CD4-positive, alpha-beta T cell treated with Interferon alpha-2 for 1 hour (primary cell): ENCODE measurements around the gene ZNF280D.
"Not testable (repeated sequence)": the region's sequence is repeated elsewhere in the genome, so short reads cannot be mapped to it uniquely, and the experiment has no call there.

ENCODE experiments used
- DNase-seq, 2 donors: peaks; one replicate each; pipeline ENCODE4 v3.0.0-alpha.2; 2020 to 2022

The ZNF280D gene, protein sequence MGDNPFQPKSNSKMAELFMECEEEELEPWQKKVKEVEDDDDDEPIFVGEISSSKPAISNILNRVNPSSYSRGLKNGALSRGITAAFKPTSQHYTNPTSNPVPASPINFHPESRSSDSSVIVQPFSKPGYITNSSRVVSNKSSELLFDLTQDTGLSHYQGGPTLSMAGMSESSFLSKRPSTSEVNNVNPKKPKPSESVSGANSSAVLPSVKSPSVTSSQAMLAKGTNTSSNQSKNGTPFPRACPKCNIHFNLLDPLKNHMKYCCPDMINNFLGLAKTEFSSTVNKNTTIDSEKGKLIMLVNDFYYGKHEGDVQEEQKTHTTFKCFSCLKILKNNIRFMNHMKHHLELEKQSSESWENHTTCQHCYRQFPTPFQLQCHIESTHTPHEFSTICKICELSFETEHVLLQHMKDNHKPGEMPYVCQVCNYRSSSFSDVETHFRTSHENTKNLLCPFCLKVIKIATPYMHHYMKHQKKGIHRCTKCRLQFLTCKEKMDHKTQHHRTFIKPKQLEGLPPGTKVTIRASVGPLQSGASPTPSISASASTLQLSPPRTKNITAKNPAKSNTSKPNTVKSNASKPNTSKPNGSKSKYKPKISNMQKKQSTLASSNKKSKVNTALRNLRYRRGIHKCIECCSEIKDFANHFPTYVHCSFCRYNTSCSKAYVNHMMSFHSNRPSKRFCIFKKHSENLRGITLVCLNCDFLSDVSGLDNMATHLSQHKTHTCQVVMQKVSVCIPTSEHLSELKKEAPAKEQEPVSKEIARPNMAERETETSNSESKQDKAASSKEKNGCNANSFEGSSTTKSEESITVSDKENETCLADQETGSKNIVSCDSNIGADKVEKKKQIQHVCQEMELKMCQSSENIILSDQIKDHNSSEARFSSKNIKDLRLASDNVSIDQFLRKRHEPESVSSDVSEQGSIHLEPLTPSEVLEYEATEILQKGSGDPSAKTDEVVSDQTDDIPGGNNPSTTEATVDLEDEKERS

DNA sequence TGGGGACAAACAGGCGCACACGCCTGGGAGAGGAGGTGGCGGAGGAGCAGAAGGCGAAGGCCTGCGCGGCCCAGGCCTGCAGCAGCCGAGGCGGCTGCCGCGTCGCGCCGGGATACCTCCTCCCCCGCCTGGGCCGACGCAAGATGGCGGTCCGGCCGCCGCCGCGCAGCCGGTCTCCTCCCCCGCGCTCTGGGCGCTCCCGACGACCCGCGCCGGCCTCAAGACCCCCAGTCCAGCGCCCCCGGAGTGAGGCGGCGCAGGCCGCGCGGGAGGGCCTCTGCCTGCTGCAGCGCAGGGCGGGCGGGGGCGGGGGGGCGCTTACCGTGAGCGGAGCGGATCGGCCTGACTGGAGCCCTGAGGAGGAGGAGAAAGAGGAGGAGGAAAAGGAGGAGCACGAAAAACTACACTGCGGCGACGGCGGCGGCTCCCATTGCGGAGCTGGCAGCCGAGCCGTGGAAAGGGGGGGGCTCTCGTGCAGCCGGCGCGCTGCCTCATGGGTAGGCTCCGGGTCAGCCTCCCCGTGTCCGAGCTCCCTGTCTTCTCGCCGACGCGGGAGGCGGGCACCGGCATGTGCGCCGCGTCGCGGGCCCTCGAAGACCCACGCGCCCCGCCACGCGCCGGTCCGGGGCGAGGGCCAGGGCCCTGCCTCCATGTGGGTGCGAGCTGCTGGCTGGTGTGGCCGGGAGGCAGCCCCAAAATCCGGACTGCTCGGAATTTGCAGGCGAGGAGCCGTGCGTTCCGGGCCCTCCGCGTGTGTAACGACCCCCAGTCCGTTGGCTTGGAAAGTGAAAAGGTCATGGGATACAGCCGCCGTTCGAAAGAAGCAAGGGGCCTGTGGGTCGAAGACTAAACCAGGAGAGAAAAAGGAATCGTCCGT is at the start of gene ZNF280D:
TSS of gene ZNF280D (minus strand) at position 374 of the 877 bp plus-strand sequence. CDS start 26,400 bp downstream, outside the sequence.
- DNase-seq = peak; percentile 80 to 84

DNA sequence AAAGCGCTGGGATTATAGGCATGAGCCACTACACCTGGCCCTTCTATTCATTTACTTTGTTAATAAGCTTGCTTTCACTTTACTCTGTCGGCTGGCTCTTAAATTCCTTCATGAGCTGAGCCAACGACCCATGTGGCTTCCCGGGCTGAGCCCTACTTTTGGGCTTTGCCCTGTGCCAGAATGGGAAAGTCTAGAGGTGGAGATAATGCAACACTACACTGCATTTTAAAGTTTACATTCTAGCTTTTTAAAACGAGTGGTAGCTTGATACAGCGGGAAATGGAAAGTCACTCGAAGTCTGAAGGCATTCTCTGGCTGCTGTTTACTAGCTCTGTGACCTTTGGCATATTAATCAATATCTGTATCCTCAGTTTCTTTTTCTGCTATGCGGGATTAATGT is 49.0 kb upstream of the ZNF280D start:
- no peak for DNase-seq

DNA sequence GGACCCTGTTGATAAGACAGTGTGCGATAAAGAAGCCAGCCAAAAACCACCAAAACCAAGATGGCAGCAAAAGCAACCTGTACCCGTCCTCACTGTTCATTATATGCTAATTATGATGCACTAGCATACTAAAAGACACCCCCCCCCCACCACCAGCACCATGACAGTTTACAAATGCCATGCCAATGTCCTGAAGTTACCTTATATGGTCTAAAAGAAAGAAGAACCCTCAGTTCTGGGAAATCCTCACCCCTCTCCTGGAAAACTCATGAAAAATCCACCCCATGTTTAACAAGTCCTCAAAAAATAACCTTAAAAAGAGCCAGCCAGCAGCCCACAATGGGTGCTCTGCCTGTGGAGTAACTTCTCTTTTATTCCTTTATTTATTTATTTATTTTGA is 48.4 kb upstream of the ZNF280D start:
- no peak for DNase-seq

DNA sequence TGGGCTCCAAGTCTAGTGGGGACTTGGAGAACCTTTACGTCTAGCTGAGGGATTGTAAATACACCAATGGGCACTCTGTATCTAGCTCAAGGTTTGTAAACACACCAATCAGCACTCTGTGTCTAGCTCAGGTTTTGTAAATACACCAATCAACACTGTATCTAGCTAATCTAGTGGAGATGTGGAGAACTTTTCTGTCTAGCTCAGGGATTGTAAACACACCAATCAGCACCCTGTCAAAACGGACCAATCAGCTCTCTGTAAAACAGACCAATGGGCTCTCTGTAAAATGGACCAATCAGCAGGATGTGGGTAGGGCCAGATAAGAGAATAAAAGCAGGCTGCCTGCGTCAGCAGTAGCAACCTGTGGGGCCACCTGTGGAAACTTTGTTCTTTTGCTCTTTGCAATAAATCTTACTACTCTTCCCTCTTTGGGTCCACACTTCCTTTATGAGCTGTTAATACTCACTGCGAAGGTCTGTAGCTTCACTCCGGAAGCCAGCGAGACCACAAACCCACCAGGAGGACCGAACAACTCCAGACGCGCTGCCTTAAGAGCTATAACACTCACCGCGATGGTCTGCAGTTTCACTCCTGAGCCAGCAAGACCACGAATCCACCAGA is 46.9 kb upstream of the ZNF280D start:
- peak in 1 of 2 donors; percentile 9 for DNase-seq

DNA sequence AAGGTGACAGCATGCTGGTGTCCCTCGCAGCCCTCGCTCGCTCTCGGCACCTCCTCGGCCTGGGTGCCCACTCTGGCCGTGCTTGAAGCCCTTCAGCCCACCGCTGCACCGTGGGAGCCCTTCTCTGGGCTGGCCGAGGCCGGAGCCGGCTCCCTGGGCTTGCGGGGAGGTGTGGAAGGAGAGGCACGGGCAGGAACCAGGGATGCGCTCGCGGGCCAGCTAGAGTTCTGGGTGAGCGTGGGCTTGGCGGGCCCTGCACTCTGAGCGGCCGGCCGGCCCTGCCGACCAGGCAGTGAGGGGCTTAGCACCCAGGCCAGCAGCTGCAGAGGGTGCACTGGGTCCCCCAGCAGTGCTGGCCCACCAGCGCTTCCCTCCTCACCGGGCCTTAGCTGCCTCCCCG is 46.1 kb upstream of the ZNF280D start:
- not testable (repeated sequence) for DNase-seq

DNA sequence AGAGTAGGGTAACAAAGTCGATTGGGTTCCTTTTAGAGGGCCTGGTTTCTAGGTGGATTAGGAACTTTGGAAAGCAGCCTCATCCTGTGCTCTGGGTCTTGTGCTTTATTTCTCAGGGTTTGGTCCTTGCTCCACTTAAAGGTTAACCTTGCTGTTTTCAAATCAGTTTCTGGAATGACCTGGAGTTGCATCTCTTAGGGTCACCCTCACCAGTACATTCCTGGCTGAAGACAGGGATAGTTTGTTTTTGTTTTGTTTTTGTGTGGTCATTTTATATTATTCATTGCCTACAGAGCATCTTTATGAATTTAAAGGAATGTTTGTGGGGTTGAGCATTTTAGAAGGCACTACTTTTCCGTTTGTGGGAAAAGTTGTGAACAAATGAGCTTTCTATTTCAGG is 45.5 kb upstream of the ZNF280D start:
- no peak for DNase-seq

DNA sequence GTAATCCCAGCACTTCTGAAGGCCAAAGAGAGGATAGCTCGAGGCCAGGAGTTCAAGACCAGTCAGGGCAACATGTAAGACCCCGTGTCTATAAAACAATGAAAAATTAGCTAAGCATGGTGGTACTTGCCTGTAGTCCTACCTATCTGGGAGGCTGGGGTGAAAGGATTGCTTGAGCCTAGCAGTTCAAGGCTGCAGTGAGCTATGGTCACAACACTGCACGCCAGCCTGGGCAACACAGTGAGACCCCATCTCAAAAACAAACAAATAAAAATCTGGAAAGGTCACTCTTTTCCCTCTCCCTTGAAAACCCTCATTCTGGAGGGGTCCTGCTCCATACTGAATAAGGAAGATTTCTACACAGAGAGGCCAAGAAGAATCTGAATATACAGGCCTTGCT is 43.5 kb upstream of the ZNF280D start:
- no peak for DNase-seq

DNA sequence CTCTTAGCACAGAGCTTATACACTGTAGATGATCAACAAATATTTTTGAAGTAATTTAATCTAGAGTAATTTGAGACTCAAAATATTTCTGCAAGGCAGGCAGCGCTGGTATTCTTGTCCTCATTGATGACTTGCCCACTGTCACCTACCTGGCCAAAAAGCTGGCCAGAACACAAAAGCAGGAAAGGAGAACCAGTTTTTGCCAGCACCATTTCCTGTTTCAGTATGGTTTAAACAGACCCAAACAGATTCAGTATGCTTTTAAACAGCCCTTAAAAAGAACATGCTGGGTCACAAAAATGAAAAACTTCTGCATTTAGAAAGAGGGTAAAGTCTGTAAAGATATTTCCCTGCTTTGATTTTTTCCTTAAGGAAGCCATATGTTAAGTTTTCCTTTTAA is 42.3 kb upstream of the ZNF280D start:
- no peak for DNase-seq

DNA sequence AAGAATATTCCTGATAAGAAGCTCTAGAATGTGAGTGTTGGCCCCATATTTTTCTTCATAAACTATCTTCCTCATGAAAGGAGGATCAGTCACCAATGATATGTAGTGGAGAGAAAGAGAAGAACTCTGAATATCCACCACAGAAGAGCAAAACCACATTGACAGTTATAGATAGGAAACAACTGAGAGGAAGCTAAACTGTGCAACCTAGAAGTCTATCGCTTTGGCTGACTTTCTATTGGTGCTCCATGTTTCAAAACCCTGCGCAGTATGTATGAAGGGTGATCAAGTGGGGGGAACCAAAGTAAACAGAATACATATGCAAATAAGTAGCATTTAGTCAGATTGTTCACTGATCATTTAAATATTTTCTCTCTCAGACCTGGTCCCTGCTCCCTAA is 41.0 kb upstream of the ZNF280D start:
- DNase-seq = no peak

DNA sequence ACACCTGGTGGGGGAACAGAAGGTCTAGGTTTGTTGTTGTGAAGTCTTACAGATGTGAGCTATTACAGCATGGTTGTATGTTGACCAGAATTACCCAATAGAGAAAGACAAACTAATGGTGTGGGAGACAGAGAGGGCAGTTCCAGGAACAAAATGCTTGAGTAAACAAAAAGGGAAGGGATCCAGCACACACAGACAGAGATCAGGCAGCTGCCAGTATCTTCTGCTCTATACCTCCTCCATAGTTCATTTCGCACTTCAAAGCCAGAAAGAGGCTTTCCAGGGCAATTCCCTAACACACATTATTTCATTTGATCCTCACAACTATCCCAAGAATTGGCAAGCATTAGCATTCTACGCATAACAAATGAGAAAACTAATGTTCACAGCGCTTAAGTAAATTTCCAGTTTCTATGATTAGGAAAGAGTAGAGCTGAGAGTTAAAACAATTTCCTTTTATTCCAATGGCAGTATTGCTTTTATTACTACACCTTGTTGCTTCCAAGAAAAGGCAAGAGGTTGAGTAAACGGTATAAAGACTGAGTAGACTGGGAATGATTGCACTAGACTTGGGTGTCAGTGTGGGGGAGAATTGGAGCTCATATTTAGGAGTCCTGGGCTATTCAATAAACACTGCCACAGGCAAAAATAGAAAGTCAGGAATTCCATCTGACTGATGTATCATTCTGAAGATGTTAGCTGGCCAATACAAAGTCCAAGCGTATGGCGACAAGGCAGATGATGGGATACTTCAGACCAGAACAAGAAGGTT is 39.7 kb upstream of the ZNF280D start:
- no peak for DNase-seq

DNA sequence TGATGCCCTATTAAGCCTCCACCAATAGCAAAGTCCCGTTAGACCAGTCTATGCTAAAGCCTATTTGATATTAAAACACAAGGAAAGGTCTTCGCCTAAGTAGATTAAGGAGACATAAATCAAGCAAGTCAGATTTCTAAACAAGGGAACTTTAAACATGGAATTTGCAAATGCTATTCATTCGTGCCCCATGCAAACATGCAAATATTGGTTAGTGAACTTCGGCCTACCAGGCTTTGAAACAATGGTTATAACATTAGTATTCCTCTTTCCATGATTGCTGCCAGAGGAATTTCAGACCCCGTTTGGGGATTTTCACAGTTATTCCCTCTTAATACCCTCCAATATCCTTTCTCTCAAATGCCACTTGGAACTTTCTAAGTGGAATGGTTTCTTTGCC is 36.9 kb upstream of the ZNF280D start:
- no peak for DNase-seq

DNA sequence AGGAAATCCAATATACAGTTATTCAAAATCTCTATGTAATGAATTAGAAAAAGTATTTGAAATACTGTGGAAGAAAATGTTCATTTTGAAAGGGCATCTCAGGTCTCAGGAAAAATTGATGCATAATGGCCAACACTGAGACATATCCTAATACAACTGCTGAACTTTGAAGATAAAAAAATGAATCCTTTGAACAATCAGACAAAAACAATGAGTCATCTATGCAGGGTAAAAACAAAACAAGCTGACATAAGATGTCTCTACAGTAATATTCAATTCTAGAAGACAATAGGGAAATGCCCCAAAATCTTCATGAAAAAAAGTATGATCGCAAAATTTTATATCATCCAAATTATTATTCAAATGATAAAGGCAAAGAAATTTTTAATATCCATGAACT is 34.0 kb upstream of the ZNF280D start:
- DNase-seq = no peak

DNA sequence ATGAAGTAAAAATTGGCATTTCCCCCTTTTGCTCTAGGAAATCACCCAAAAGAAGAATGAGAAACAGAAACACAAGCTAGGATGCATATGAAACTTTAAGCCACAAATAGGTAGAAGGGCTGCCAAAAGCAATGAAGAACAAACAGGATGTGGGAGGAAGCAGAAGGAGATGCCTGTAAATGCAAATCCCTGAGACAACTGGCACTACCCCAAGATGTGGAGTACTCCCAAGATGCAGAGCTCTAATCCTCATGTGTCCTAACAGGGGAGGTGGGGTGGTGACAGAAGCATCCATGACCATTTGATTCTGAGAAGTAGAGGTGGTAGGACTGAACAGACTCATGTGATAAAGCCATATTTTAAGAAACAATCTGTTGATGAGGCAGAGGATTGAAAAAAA is 31.9 kb upstream of the ZNF280D start:
- no peak for DNase-seq

DNA sequence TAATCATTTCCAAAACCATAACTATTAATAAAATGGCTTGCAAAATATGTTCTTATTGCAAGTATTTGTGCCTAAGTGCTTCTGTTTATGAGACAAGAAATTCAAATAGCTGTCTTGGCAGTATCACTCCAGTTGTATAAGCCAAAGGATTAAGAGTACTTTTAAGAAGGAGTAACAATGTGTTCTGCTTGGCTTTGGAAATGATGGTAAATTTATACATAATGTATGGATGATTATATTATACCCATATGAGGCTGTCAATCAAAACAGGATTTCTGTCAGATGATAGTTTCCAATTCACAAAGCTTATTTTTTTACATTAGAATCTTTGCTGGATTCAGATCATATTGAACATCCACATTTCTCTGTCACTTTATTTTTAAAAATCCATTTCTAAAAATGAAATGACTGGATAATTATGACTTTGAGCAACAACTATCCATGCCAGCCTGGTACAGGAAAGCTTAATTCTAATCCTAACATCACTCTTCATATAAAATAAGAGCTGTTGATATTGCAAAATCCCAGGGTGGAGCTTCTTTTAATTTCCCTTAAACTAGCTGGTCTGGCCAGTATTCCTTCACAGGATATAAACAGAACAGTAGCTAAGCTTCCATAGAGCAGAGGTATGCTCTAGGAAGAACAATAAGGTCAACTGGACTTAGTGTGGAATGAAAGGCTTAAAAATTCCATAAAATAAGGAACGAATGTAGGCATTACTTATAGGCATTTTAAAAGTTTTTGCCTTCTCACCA is 30.0 kb upstream of the ZNF280D start:
- DNase-seq = no peak

DNA sequence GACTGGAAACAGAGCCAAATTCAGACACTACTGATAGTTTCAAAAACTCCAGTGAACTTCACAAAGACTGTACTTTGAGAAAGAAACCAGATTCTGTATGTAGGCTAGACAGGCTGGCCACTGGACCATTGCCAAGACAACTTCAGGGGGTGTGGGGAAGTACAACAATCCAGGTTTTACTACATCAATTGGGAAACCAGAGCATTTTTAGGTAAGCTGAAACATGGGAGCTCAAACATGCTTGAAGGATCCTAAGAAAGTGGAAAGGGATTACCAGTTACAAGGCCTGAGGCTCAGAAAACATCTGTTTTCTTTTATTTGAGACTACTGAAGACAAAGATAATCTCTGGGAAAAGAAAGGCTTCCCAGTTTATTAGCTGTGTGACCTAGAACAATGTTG is 26.9 kb upstream of the ZNF280D start:
- no peak for DNase-seq

DNA sequence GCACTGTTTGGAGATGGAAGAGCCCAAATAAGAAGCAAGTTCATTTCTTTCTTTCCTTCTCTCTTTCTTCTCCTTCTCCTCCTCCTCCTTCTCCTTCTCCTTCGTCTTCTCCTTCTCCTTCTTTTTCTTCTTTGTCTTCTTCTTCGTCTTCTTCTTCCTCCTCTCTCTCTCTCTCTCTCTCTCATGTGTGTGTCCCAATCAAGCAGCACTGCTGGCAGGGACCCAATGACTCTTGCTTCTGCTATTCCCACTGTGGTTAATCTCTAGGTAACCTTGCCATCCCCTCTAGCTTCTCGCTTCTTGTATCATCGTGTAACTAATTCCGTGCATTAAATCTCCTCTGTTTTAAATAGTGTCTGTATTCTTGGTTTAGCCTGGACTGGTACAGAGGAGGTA is 26.1 kb upstream of the ZNF280D start:
- DNase-seq = no peak

DNA sequence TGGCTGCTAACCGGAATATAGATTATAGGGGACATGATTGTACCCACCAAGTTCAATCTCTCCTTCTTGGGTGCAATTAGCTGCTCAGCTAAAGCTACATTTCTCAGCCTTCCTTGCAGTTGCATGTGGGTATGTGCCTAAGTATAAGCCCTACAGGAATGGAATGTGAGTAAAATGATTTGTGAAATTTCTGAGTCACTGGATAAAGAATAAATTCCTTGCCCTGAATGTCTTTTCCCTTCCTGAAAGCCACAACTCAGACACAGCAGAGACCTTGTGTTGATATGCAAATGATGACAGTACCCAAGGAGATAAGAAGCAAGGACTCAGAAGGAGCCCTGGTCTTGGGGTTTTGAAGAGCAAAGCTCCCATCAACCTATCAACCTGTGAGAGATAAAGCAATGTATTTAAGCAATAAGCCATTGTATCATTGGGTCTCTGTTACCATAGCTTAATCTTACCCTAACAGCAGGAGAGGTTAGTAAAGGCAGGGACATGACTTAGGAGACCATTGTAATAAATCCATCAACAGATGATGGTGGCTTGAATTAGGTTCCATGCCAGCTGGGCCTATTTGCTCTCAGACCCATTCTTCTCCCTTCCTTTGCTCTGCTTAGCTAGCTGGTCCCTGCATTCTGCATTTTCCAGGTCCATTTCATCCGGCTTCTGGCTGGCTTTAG is 25.6 kb upstream of the ZNF280D start:
- no peak for DNase-seq

DNA sequence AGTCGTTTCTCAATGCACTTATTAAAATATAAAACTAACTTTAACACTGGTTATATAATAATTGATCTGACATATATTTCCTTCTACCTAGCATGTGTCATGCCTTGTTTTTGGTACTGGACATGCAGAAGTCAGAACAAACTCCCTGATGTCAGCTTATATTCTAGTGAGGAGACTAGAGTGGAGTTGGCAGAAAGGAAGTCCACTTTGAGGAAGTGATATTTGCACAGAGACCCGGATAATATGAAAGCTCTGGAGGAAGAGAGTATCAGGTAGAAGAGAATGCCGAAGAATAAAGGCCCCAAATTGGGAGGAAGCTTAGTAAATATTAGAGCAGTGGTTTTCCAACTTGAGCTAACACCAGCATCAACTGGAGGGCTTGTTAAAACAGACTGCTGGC is 24.6 kb upstream of the ZNF280D start:
- no peak for DNase-seq

DNA sequence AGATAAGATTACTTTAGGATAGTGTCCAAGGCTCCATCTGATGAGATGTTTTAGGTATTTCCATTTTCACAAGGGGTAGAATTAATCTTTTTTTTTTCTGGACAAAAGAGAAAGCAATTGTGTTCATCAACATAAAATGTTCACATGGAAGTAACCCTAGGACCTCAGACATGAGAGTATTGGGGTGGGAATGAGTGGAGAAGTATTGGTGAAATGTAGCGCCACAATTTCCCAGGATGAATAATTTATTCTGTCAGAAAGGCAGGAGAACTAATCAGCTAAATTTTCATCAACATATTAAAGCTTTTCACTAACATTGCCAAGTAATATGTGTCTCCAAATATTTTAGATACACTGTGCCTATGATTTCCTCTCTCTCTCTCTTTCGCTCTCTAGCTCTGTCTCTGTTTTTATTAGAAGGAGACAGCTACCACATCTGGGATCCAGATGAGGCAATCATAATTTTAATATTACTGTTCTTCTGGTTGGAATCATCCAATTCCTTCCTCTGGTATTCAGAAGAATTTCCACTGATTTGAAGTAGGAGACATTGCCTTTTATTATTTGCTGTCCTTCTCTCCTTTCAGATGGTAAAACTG is 21.6 kb upstream of the ZNF280D start:
- DNase-seq = no peak

DNA sequence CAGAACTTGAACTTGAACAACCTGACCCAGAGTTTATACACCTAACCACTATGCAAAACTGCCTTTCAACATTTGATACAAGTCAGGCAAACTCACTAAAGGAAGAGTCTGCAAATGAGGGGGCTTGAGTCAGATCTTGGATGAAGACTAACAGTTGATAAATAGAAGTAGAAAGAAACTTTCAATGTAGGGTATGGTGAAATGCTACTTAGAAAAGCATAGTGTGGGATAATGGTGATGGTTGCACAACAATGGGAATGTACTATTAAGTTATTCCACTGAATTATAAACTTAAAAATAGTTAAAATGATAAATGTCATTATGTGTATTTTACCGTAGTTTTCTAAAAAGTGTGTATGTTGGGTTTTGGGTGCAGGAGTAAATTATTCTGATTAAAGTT is 19.7 kb upstream of the ZNF280D start:
- DNase-seq = no peak
